ENCODE measurements around the gene NEO1.

NEO1 gene

DNA sequence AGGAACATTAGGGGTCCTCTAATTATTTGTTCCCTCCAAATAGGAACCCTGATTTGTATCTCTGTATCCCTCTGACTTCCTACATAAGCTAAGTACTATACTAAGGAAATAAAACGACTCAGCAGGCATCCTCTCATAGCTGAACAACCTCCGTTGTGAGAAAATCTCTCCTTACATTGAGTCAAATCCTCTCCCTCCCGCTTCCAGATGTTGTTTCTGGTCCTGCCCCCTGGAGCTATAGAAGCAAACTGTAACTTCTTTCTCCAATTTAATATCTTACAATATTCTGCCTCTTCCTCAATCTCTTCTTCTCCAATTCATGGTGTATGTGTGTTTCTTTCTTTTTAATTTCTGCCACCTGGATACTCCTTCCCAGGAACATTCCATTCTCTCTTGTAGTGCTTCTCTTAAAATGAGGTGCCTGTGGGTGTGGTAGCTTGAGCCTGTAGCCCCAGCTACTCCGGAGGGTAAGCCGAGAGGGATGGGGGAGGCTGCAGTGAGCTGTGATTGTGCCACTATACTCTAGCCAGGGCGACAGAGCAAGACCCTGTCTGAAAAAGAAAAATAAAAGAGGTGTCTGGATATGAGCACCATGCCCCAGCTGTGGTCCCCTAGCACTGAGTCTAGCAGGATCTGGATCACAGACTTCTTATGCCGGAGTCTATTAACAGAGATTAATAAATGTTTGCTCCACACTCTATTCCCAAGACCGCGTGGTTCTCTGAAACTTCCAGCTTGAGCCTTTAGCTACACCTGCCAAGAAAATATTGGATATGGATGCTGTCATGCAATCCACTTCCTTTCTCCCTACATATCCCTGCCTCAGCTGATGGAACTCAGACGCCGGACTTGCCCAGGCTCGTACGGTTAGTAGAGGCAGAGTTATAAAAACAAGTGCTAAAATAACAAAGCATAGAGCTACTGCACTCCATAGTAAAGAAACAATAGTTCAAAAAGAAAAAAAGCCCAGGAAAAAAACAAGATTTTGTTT, 42.9 kb upstream of the NEO1 start:
- TF ChIP-seq, protein P1, sequence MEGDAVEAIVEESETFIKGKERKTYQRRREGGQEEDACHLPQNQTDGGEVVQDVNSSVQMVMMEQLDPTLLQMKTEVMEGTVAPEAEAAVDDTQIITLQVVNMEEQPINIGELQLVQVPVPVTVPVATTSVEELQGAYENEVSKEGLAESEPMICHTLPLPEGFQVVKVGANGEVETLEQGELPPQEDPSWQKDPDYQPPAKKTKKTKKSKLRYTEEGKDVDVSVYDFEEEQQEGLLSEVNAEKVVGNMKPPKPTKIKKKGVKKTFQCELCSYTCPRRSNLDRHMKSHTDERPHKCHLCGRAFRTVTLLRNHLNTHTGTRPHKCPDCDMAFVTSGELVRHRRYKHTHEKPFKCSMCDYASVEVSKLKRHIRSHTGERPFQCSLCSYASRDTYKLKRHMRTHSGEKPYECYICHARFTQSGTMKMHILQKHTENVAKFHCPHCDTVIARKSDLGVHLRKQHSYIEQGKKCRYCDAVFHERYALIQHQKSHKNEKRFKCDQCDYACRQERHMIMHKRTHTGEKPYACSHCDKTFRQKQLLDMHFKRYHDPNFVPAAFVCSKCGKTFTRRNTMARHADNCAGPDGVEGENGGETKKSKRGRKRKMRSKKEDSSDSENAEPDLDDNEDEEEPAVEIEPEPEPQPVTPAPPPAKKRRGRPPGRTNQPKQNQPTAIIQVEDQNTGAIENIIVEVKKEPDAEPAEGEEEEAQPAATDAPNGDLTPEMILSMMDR (conservative IDR thresholded peaks at IDR 0.05; ENCODE audit: control insufficient read depth, insufficient read depth, low read depth, low read length) = no peak
- DNase-seq (ENCODE audit: low read depth) = peak; percentile 29

GRCh38 chr15:73010154-73011152, 41.8 kb upstream of the NEO1 start:
- H3K4me3 ChIP-seq (ENCODE audit: control insufficient read depth, low read depth, low read length) = no peak overlapping the region
- peak; percentile 58 for DNase-seq (ENCODE audit: low read depth)
- TF ChIP-seq, protein P1 (conservative IDR thresholded peaks at IDR 0.05; ENCODE audit: control insufficient read depth, insufficient read depth, low read depth, low read length) = no peak

More for the DNA sequence above, 42.9 kb upstream of the NEO1 start:
- no peak overlapping the region for H3K4me3 ChIP-seq (ENCODE audit: control insufficient read depth, low read depth, low read length)

- TF ChIP-seq, protein P1 (conservative IDR thresholded peaks at IDR 0.05; ENCODE audit: control insufficient read depth, insufficient read depth, low read depth, low read length) = no peak
- no peak for DNase-seq (ENCODE audit: low read depth)
- no peak overlapping the region for H3K4me3 ChIP-seq (ENCODE audit: control insufficient read depth, low read depth, low read length)
These were observed 37.4 kb upstream of the NEO1 start for GRCh38 chr15:73014904-73015303.

GRCh38 chr15:73015493-73015892, 36.8 kb upstream of the NEO1 start:
- DNase-seq (ENCODE audit: low read depth) = no peak
- TF ChIP-seq, protein P1 (conservative IDR thresholded peaks at IDR 0.05; ENCODE audit: control insufficient read depth, insufficient read depth, low read depth, low read length) = no peak
- H3K4me3 ChIP-seq (ENCODE audit: control insufficient read depth, low read depth, low read length) = no peak overlapping the region

DNA sequence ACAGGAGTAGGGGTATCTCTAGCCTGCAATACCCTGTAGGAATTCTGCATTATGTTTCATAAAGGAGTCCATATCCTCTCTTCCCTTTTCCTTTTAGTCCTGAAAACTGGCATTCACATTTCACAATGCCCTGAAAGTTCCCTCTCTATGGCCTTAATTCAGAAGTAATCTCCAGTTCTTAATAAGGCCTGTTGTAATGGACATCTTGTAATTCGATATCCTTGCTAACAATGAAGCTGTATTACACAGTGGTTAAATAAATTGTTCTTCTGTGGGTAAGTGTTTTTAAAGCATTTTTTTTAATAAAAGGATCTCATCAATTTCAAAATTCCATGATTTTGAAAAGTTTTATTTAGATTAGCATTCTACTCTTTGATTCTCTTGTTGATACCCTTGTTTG, 34.3 kb upstream of the NEO1 start:
- no peak for DNase-seq (ENCODE audit: low read depth)
- H3K4me3 ChIP-seq (ENCODE audit: control insufficient read depth, low read depth, low read length) = no peak overlapping the region
- TF ChIP-seq, protein P1 (conservative IDR thresholded peaks at IDR 0.05; ENCODE audit: control insufficient read depth, insufficient read depth, low read depth, low read length) = no peak

- DNase-seq (ENCODE audit: low read depth) = no peak
- H3K4me3 ChIP-seq (ENCODE audit: control insufficient read depth, low read depth, low read length) = no peak overlapping the region
- TF ChIP-seq, protein P1 (conservative IDR thresholded peaks at IDR 0.05; ENCODE audit: control insufficient read depth, insufficient read depth, low read depth, low read length) = no peak
These were observed 33.1 kb upstream of the NEO1 start for GRCh38 chr15:73019154-73019553.

Data from fibroblast of mammary gland (primary cell).